Stimulated activated CD8-positive, alpha-beta memory T cell treated with anti-CD3 and anti-CD28 coated beads, Interleukin-12 subunit alpha, Interleukin-12 subunit beta, amount 100 ng/mL, for 24 hours (primary cell): Measurements from ENCODE around the gene RNPEP.
"Not testable (repeated sequence)": the region's sequence is repeated elsewhere in the genome, so short reads cannot be mapped to it uniquely, and the experiment has no call there.

ENCODE experiments used
- DNase-seq: peaks from one replicate; pipeline ENCODE4 v3.0.0-alpha.2; 2020; ENCODE audit errors: extremely low read depth

RNPEP gene

GRCh38 chr1:202036595-202037387, 54.3 kb downstream of the RNPEP start:
- no peak for DNase-seq

- DNase-seq, result no peak
These were observed 55.4 kb downstream of the RNPEP start for GRCh38 chr1:202037706-202038296.

GRCh38 chr1:202038688-202039346, 56.4 kb downstream of the RNPEP start:
- no peak for DNase-seq

- no peak for DNase-seq
These were observed 63.3 kb downstream of the RNPEP start for GRCh38 chr1:202045705-202046104.

GRCh38 chr1:202046227-202046626, 63.8 kb downstream of the RNPEP start:
- DNase-seq, result no peak

GRCh38 chr1:202046748-202047708, 64.6 kb downstream of the RNPEP start:
- no peak for DNase-seq

GRCh38 chr1:202047977-202048376, 65.5 kb downstream of the RNPEP start:
- DNase-seq, result no peak

GRCh38 chr1:202049129-202049528, 66.7 kb downstream of the RNPEP start:
- no peak for DNase-seq

GRCh38 chr1:202054094-202054493, 71.6 kb downstream of the RNPEP start:
- DNase-seq, result no peak

GRCh38 chr1:202054673-202055072, 72.2 kb downstream of the RNPEP start:
- DNase-seq, result not testable (repeated sequence)
